CD14-positive monocyte (primary cell): ENCODE measurements around the gene TRIM3. TPM values are rescaled to one million over a fixed set of nuclear protein-coding genes. Genes with fewer than 3 reads are reported as not detected.
A peak's percentile ranks its signal among the peaks of the same experiment; 100 is the strongest.

Experiments
- DNase-seq, 3 donors: peaks; one replicate each; pipeline ENCODE4 v3.0.0-alpha.2; 2011 to 2022
- H2AFZ ChIP-seq: 2 replicates; pipeline ENCODE4 v1.6.0; 2012; ENCODE audit warnings: mild to moderate bottlenecking, low read depth, low read length, inconsistent platforms; ENCODE audit not compliant: insufficient read depth, poor library complexity, severe bottlenecking
- H3K27ac ChIP-seq, 2 donors: 1 replicate in 1 of 2; 2 replicates in 1 of 2; pipeline ENCODE4 v1.5.1; 2012 to 2013; ENCODE audit warnings: low read length in 2 of 2, control low read depth in 1 of 2, inconsistent platforms in 1 of 2, low read depth in 1 of 2, mild to moderate bottlenecking in 1 of 2
- H3K27me3 ChIP-seq, 2 donors: one replicate each; pipeline versions ENCODE4 v1.6.0 to v1.6.1; 2011 to 2013; ENCODE audit warnings: low read length in 2 of 2; ENCODE audit not compliant: control insufficient read depth in 2 of 2, insufficient read depth in 2 of 2
- H3K36me3 ChIP-seq, 2 donors: replicated peaks in 1 of 2; 1 replicate in 1 of 2; 2 replicates in 1 of 2; pipeline versions ENCODE4 v1.5.1 to v1.6.1; 2012 to 2013; ENCODE audit warnings: low read length in 2 of 2, control low read depth in 1 of 2, inconsistent platforms in 1 of 2, mild to moderate bottlenecking in 1 of 2; ENCODE audit not compliant: insufficient read depth in 2 of 2, control insufficient read depth in 1 of 2
- H3K4me1 ChIP-seq, 2 donors: 1 replicate in 1 of 2; 2 replicates in 1 of 2; pipeline versions ENCODE4 v1.5.1 to v1.6.1; 2012 to 2013; ENCODE audit warnings: low read length in 2 of 2, control low read depth in 1 of 2, inconsistent platforms in 1 of 2, mild to moderate bottlenecking in 1 of 2, moderate library complexity in 1 of 2; ENCODE audit not compliant: insufficient read depth in 2 of 2, control insufficient read depth in 1 of 2
- H3K4me2 ChIP-seq: replicated peaks from 2 replicates; pipeline ENCODE3; 2012; ENCODE audit warnings: low read length, moderate library complexity, mild to moderate bottlenecking; ENCODE audit not compliant: poor library complexity, severe bottlenecking; ENCODE audit errors: extremely low read depth
- H3K4me3 ChIP-seq, 3 experiments: fragments of 200-600 bp in 1 of 3; sonication (generic) in 1 of 3; replicated peaks in 1 of 3; 1 replicate in 2 of 3; 2 replicates in 1 of 3; pipeline ENCODE4 v1.5.1; 2011 to 2013; ENCODE audit warnings: low read length in 3 of 3, mild to moderate bottlenecking in 3 of 3, control low read depth in 2 of 3, low read depth in 2 of 3, inconsistent platforms in 1 of 3, moderate library complexity in 1 of 3
- H3K79me2 ChIP-seq: 2 replicates; pipeline ENCODE4 v1.6.0; 2012; ENCODE audit warnings: mild to moderate bottlenecking, control low read depth, inconsistent platforms, low read length, moderate library complexity; ENCODE audit not compliant: insufficient read depth
- H3K9ac ChIP-seq: 2 replicates; pipeline ENCODE4 v1.6.0; 2017; ENCODE audit warnings: low read length, mild to moderate bottlenecking; ENCODE audit not compliant: insufficient read depth, poor library complexity, severe bottlenecking
- H3K9me3 ChIP-seq, 2 donors: replicated peaks in 1 of 2; 1 replicate in 1 of 2; 2 replicates in 1 of 2; pipeline versions ENCODE4 v1.5.1 to v1.6.1; 2012 to 2013; ENCODE audit warnings: low read length in 2 of 2, control low read depth in 1 of 2; ENCODE audit not compliant: control insufficient read depth in 1 of 2, insufficient read depth in 1 of 2
- H4K20me1 ChIP-seq: 2 replicates; pipeline ENCODE4 v1.6.0; 2012; ENCODE audit warnings: mild to moderate bottlenecking, low read length, control low read depth, moderate library complexity; ENCODE audit not compliant: insufficient read depth
- H3K27ac Mint-ChIP-seq, 7 donors: one replicate each; pipeline ENCODE4 v1.8.0; 2020; ENCODE audit warnings: mild to moderate bottlenecking in 7 of 7, mixed read lengths in 7 of 7, moderate library complexity in 6 of 7, inconsistent platforms in 2 of 7
- H3K27me3 Mint-ChIP-seq, 3 donors: one replicate each; pipeline ENCODE4 v1.8.0; 2021 to 2022; ENCODE audit warnings: low read depth in 3 of 3, mild to moderate bottlenecking in 3 of 3, mixed read lengths in 3 of 3, moderate library complexity in 3 of 3, inconsistent platforms in 1 of 3
- H3K36me3 Mint-ChIP-seq, 2 donors: one replicate each; pipeline ENCODE4 v1.8.0; 2020; ENCODE audit warnings: mixed read lengths in 2 of 2, inconsistent platforms in 1 of 2, mild to moderate bottlenecking in 1 of 2
- H3K4me1 Mint-ChIP-seq: one replicate; pipeline ENCODE4 v1.8.0; 2020; ENCODE audit warnings: mild to moderate bottlenecking, mixed read lengths
- H3K4me3 Mint-ChIP-seq, 2 donors: one replicate each; pipeline ENCODE4 v1.8.0; 2020; ENCODE audit warnings: mild to moderate bottlenecking in 2 of 2, mixed read lengths in 2 of 2, moderate library complexity in 1 of 2
- H3K9me3 Mint-ChIP-seq, 7 donors: one replicate each; pipeline ENCODE4 v1.8.0; 2020 to 2022; ENCODE audit warnings: mixed read lengths in 7 of 7, mild to moderate bottlenecking in 6 of 7, moderate library complexity in 6 of 7, inconsistent platforms in 2 of 7
- CTCF ChIP-seq: fragments of 200-600 bp; IDR thresholded peaks from one replicate; pipeline ENCODE4 v1.8.0; 2022; ENCODE audit warnings: antibody characterized with exemption, mild to moderate bottlenecking
- WGBS: methylation state at CpG from one replicate; pipeline ENCODE4 v1.1.5; 2013; ENCODE audit warnings: missing lambda C conversion rate; ENCODE audit not compliant: insufficient coverage; 5-methylcytosine and 5-hydroxymethylcytosine counted together
- intact Hi-C, 2 donors: fragments of 100-400 bp; cut with micrococcal nuclease; formaldehyde crosslinking; loops; one replicate each; pipeline versions ENCODE4 v1.15.0 to v1.15.1; 2023
- polyA plus RNA-seq, 3 donors: library from polyadenylated mRNA; depleted of rRNA in 1 of 3; unstranded in 2 of 3; stranded (reverse) in 1 of 3; fragments of 300-500 nt in 2 of 3; fragments of >200 nt in 1 of 3; fragmentation: Illumina TruSeq in 2 of 3; gene quantifications; 1 replicate in 2 of 3; 2 replicates in 1 of 3; pipeline ENCODE4 v1.2.3, GENCODE V29; 2012 to 2021

Gene TRIM3
- polyA plus RNA-seq, 3 donors, result 1.7 to 36.2 (median 3.3) TPM

GRCh38 chr11:6486256-6486655 is 12.5 kb upstream of the TRIM3 start:
- Histone ChIP-seq H3K27ac (peak overlapping the region in 1 of 2 donors; percentile 23), H3K9me3 (no peaks in the 10 kb centered on the region), H3K36me3 (peaks cover 47 to 86% of the 10 kb centered on the region in 2 donors), H3K79me2 (peaks cover 22% of the 10 kb centered on the region), H3K27me3 (no peaks in the 10 kb centered on the region), H3K4me3 (no peak overlapping the region), H3K4me1 (peaks cover 13 to 16% of the 10 kb centered on the region in 2 donors), H3K4me2 (no peak overlapping the region), H2AFZ (no peak overlapping the region), H4K20me1 (no peaks in the 10 kb centered on the region), H3K9ac (no peak overlapping the region)
- Mint-ChIP-seq H3K36me3 (peaks cover 32 to 38% of the 10 kb centered on the region in 2 donors), H3K4me3 (no peak overlapping the region), H3K4me1 (peaks cover 15% of the 10 kb centered on the region), H3K27ac (no peak overlapping the region), H3K9me3 (no peaks in the 10 kb centered on the region), H3K27me3 (no peaks in the 10 kb centered on the region)
- no peak for DNase-seq
- WGBS, result 100% methylated on average over 2 of the region's 3 CpGs
- intact Hi-C loops, result loop anchor here in 1 of 2 donors (10.0 kb wide), 1 partner anchor 119 kb away; the partner anchor contains the start of genes ILK and RRP8
- TF ChIP-seq CTCF, result no peak

- Histone ChIP-seq H3K27me3 (no peaks in the 10 kb centered on the region), H2AFZ (no peak overlapping the region), H3K79me2 (peaks cover 26% of the 10 kb centered on the region), H3K9ac (no peak overlapping the region), H3K4me3 (no peak overlapping the region), H3K36me3 (peaks cover 47 to 81% of the 10 kb centered on the region in 2 donors), H3K27ac (peak overlapping the region in 1 of 2 donors; percentile 23), H3K9me3 (no peaks in the 10 kb centered on the region), H3K4me1 (peaks cover 17 to 21% of the 10 kb centered on the region in 2 donors), H3K4me2 (no peak overlapping the region), H4K20me1 (no peaks in the 10 kb centered on the region)
- WGBS, result 98% methylated on average over 3 of the region's 3 CpGs
- no peak overlapping the region for H3K27ac Mint-ChIP-seq
- H3K4me3 Mint-ChIP-seq, result no peak overlapping the region
- H3K4me1 Mint-ChIP-seq, result peaks cover 20% of the 10 kb centered on the region
- no peaks in the 10 kb centered on the region for H3K27me3 Mint-ChIP-seq
- no peak for TF ChIP-seq CTCF
- no peak for DNase-seq
- no peaks in the 10 kb centered on the region for H3K9me3 Mint-ChIP-seq
- intact Hi-C loops, result loop anchor here in 1 of 2 donors (10.0 kb wide), 1 partner anchor 119 kb away; the partner anchor contains the start of genes ILK and RRP8
- H3K36me3 Mint-ChIP-seq, result peaks cover 32 to 33% of the 10 kb centered on the region in 2 donors
Observed at GRCh38 chr11:6485661-6486060, 11.9 kb upstream of the TRIM3 start.
